ENCODE measurements around the gene EIF5.

GRCh38 chr14:103384450-103385151, 50.6 kb downstream of the EIF5 start:
- TF ChIP-seq CTCF (IDR thresholded peaks at IDR 0.05 in 8 of 11, conservative IDR thresholded peaks at IDR 0.05 in 3 of 11): no peak
- TF ChIP-seq POLR2A (IDR thresholded peaks at IDR 0.05): no peak
